ENCODE results near the gene EEPD1.

EEPD1 gene

GRCh38 chr7:36192053-36192824 is 39.2 kb downstream of the EEPD1 start:
- DNase-seq, result no peak

- DNase-seq, result no peak
These were observed 39.8 kb downstream of the EEPD1 start for GRCh38 chr7:36192877-36193276.

DNA sequence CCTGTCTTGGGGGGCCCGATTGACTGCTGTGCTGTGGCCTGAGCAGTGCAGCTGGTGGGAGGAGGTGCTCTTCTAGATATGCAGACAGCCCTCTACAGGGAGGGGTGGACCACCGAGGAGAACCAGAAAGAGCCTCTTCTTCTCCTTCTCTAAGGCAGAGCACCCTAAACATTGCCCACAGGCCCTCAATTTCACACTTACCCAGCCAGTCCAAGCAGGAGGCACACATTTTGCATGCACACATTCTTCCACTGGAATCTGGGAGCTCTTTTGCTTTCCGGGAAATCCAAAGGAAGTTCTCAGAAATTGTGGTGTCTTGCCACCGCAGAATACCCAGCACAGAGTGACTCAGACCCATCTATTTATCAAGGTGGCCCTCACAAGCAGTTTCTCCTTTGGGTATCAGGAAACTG is 45.8 kb downstream of the EEPD1 start:
- no peak for DNase-seq

DNA sequence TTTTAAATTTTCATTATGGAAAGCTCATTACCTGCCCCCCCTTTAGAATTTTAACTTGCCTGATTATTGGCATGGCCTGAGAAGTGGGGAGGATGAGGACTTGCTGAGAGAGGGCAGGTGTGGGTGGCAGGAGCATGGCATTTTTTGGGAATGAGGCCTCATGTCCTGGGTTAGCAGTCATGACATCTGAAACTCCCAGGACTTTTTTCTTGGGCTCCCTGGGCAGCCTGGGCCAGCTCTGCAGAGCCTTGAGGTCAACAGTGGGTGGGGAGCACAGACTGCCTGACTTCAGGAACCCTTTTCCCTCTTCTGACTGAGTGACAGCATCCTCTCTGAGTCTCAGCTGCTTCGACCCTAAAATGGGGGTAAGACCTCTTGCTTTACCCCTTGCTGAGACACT is 46.3 kb downstream of the EEPD1 start:
- DNase-seq, result no peak

GRCh38 chr7:36201122-36201723 is 48.2 kb downstream of the EEPD1 start:
- DNase-seq, result no peak

DNA sequence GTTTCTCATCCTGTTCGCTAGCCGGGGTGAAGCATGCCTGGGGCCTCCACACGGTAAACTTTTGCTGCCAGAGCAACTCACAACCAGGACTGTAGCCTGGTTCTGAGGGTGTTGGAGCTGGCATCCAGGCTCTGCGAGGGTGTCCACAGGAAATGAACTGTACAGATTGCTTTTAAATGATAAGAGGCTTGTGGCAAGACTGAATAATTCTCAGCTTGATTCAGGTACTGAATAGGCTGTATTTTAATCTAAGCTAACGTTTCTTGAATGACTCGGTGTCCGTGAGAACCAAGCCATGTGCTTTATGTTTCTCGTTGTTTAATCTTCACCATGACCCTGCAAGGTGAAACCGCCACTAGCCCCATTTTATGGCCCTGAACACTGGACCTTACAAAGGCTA is 49.3 kb downstream of the EEPD1 start:
- no peak for DNase-seq

- no peak for DNase-seq
These were observed 50.2 kb downstream of the EEPD1 start for GRCh38 chr7:36203071-36203790.

GRCh38 chr7:36204044-36204663 is 51.1 kb downstream of the EEPD1 start:
- DNase-seq, result no peak

- no peak for DNase-seq
These were observed 52.0 kb downstream of the EEPD1 start for GRCh38 chr7:36204929-36205635.

GRCh38 chr7:36205803-36206202 is 52.7 kb downstream of the EEPD1 start:
- DNase-seq, result no peak

- DNase-seq, result peak; percentile 32
These were observed 54.6 kb downstream of the EEPD1 start for GRCh38 chr7:36207451-36208291.

DNA sequence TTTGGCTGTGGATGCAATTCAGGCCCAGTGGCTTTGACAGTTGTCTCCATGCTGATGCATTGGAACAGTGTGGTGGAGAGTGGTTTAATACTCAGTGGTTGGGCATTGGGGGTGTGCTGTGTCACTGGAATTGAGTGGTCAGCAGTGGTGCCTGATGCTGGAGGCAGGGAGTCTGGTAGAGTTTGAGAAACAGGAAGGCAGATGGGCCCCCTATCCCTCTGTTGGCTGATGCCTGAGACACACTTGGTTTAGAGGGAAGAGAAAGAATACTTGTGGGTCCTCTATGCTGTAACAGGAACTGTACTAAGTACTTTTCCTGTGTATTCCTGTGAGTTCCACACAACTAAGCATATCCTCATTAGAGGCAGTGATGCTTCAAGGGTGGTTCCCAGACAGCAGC is 55.4 kb downstream of the EEPD1 start:
- DNase-seq, result no peak

- peak; percentile 42 for DNase-seq
These were observed 56.2 kb downstream of the EEPD1 start for GRCh38 chr7:36208997-36209813.

DNA sequence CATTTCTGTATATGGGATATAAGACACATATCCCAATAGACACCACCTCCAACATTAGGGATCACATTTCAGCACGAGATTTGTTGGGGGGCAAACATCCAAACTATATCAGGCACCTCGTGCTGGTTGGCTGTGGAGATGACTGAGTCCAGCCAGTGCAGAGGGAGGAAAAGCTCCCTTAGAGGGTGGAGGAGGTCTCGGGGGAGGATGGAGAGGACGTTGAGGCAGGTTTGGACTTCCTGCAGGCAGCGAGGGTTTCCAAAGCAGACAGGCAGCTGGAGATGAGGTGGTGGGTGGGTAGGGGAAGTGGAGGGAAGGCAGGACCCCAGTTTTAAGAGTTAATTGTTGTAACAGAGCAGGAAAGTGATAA is 56.7 kb downstream of the EEPD1 start:
- DNase-seq, result no peak

GRCh38 chr7:36210291-36210922 is 57.4 kb downstream of the EEPD1 start:
- no peak for DNase-seq

- no peak for DNase-seq
These were observed 61.8 kb downstream of the EEPD1 start for GRCh38 chr7:36214608-36215456.

DNA sequence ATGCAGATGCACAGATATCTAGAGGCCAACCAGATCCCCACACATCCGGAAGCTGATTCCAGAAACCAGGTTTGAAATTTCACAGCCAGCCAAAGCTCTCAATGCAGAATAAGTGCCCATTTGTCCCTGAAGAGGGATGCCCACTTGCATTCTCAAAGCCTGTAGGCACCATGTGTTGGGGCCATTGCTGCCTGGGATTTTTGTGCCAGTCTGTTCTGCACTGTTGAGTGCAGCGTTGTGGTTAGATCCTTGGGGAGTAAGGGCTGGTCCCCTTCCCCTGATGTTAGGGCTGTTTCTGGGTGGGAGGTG is 62.4 kb downstream of the EEPD1 start:
- no peak for DNase-seq

DNA sequence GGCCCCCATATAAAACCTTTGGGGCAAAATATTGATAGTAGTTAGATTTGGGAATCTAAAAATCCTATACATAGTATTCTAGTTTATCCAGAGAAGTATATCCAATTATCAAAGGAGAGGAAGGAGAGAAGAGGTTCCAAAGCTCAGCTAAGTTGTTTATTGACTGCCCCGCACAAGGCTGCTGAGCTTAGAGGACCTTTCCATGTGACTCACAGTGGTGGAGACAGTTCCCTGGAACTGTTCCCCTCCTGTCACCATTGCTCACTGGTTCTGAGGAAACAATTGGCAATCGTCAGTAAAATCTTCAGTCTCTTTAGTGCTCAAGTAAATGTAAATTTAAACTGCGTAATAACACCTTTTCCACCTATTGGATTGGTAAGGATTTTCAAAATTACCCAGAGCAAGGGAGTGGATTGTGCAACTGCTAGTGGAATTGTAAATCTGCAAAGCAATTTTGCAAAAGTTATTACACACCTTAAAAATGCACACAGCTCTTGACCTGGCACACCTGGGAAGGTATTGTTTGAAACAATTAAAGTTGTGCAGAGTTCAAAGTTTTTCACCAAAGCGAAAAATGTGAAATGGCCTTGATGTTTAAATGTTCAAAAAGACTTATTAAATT is 63.1 kb downstream of the EEPD1 start:
- no peak for DNase-seq

- DNase-seq, result no peak
These were observed 64.3 kb downstream of the EEPD1 start for GRCh38 chr7:36217211-36217960.
